GM12875 (cell line): ENCODE results near the gene SPIN1.

Experiments used
- H3K4me3 ChIP-seq: one replicate; pipeline ENCODE4 v1.5.1; 2011; ENCODE audit warnings: low read depth, low read length, control low read depth
- CTCF ChIP-seq: IDR thresholded peaks from 2 replicates; pipeline ENCODE4 v1.5.1; 2011; ENCODE audit warnings: low read depth, mild to moderate bottlenecking, control low read depth, inconsistent platforms, low read length, moderate library complexity, borderline replicate concordance; ENCODE audit not compliant: insufficient read depth

The SPIN1 gene

GRCh38 chr9:88524911-88525310, 136.7 kb downstream of the SPIN1 start:
- no peak overlapping the region for H3K4me3 ChIP-seq

GRCh38 chr9:88527618-88528017, 139.4 kb downstream of the SPIN1 start:
- no peak for TF ChIP-seq CTCF
- H3K4me3 ChIP-seq = no peak overlapping the region

More at GRCh38 chr9:88524911-88525310, 136.7 kb downstream of the SPIN1 start:
- no peak for TF ChIP-seq CTCF
